Testis (tissue), 2 donors: ENCODE data around the gene JUP.

Experiments
- CTCF ChIP-seq, 3 experiments: fragments of 450-650 bp in 2 of 3; fragments of 200-600 bp in 1 of 3; sonication (generic) in 1 of 3; IDR thresholded peaks; one replicate each; pipeline ENCODE4 v1.5.1; 2016 to 2019; ENCODE audit warnings: antibody characterized with exemption in 3 of 3, mild to moderate bottlenecking in 2 of 3, moderate library complexity in 1 of 3
- POLR2A ChIP-seq: fragments of 450-650 bp; IDR thresholded peaks from one replicate; pipeline ENCODE4 v1.6.1; 2017; ENCODE audit warnings: antibody characterized with exemption, mild to moderate bottlenecking, moderate library complexity

GRCh38 chr17:41773190-41773588 lies 13.3 kb downstream of the JUP start:
- TF ChIP-seq POLR2A (no peak), CTCF (IDR thresholded peaks at IDR 0.05) (no peak)
